NCI-H146 treated with DMSO at 0.1 percent for 48 hours (cell line): Measurements from ENCODE around the gene CAP1.
"Not testable (repeated sequence)": the region's sequence is repeated elsewhere in the genome, so short reads cannot be mapped to it uniquely, and the experiment has no call there.

Experiments
- DNase-seq: peaks from one replicate; lab custom pipeline; 2025; ENCODE audit not compliant: unreplicated experiment; lab: John Stamatoyannopoulos, UW

The CAP1 gene

DNA sequence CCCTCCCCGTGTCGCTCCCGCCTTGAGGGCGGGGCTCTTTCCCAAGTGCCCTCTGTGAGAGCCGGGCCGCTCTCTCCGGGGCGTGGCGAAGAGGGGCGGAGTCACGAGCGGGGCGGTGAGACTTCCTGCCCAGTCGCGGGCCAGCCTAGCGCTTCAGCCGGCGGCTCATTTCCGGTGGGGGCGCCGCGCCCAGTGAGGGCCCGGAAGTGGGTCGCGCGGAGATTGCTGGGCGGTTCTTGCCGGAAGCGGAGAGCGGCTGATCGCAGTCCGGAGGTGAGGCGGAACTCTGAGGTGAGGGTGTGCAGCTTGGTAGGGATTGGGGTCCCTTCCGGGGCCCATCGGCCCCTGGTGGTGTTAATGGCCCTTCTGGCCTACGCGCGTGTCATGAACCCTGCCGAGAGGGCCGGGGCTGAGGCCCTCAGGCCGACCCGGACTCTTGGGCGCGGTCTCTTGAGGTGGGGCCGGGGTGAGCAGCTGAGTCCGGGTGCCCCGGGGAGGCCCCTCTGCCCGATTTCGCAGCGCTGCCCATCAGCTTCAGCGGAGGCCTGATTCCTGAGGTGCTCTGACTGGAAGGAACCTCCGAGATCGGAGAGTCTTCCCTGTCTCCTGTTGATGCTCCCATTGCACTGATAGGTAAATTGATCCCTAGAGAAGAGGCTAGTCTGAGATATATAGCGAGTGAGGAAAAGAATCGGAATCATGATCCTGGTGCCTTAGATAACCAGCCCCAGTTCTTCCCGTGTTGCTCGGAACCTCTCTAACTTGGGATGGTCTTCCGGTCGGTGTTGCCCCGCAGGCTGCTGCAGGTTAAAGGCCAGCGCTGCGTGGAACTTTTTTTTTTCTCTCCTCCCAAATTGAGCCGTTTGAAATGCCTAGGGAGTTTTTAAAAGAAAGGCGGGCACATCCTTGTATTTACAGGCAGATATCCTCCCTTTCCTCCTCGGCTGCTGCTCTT, at the start of gene CAP1:
Gene CAP1, plus strand, starts transcription at position 219 of the 955 bp plus-strand sequence. CDS start 18,618 bp downstream, outside the sequence.
- DNase-seq, result peak; percentile 83

- DNase-seq, result no peak
Measured at GRCh38 chr1:39992234-39992633, 48.3 kb upstream of the CAP1 start.

- no peak for DNase-seq
Measured at GRCh38 chr1:39992888-39993287, 47.6 kb upstream of the CAP1 start.

GRCh38 chr1:39995973-39996393, 44.5 kb upstream of the CAP1 start:
- DNase-seq, result no peak

GRCh38 chr1:39996396-39997004, 44.0 kb upstream of the CAP1 start:
- DNase-seq, result no peak

DNA sequence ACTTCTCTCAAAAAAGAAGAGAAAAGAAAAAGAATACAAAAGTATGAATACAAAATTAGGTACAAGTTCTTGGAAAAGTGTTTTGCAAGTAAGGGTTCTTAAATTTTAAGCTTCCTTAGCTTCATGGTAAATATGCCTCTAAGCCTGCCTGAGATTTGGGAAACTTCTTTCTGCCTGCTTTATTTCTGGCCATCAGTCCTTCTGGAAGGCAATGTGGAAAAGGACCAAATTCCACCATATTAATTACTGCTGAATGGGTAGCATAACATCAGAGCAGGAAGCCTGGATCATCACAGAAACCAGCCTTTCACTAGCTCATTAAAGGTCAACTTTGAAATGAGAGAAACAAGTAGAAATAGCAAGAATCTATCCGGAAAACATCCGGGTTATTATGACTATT, 39.1 kb upstream of the CAP1 start:
- no peak for DNase-seq

DNA sequence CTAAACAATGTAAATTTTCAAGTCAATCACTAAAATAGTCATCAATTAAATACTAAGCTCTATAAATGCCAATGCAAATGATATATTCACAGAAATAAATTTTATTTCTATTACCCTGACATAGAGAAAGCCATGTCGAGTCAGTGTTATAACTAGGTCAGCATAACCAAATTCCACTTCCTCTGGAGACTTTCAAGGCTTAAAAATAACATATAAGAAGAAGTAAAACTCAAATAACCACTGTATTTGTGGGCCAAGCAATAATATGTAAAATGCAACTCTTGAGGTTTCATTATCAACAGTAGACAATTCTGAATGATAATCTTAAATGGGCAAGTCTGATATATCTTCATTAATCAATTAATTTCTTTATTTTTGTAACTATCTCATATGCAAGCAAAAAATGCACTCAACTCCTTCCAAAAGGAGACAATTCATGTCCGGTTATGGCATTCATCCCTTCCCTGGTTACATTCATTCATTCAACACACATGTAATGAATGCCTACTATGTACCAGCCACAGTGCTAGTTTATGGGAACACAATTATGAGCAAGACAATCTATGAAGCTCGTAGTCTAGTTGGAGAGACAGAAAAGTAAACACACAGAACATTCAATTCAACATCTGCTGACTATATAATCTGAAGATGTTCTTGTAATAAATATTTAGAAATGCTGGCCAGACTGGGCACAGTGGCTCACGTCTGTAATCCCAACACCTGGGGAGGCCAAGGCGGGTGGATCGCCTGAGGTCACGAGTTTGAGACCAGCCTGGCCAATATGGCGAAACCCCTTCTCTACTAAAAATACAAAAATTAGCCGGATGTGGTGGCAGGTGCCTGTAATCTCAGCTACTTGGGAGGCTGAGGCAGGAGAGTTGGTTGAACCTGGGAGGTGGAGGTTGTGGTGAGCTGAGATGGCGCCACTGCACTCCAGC, 37.1 kb upstream of the CAP1 start:
- no peak for DNase-seq

- DNase-seq, result no peak
Measured at GRCh38 chr1:40004857-40005256, 35.7 kb upstream of the CAP1 start.

GRCh38 chr1:40007481-40008034, 33.0 kb upstream of the CAP1 start:
- DNase-seq, result not testable (repeated sequence)

DNA sequence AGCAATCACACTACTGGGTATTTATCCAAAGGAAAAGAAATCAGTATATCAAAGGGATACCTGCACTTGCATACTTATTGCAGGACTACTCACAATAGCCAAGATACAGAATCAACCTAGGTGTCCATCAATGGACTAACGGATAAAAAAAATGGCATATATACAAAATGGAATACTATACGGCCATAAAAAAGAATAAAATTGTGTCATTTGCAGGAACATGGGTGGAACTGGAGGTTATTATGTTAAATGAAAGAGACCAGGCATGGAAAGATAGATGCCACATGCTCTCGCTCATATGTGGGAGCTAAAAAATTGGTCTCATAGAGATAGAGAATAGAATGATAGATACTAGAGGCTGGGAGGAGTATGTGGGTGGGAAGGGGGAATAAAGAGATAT, 29.3 kb upstream of the CAP1 start:
- no peak for DNase-seq

- no peak for DNase-seq
Measured at GRCh38 chr1:40014253-40014706, 26.2 kb upstream of the CAP1 start.

- DNase-seq, result no peak
Measured at GRCh38 chr1:40014812-40015594, 25.5 kb upstream of the CAP1 start.

GRCh38 chr1:40017951-40018575, 22.5 kb upstream of the CAP1 start:
- DNase-seq, result no peak

DNA sequence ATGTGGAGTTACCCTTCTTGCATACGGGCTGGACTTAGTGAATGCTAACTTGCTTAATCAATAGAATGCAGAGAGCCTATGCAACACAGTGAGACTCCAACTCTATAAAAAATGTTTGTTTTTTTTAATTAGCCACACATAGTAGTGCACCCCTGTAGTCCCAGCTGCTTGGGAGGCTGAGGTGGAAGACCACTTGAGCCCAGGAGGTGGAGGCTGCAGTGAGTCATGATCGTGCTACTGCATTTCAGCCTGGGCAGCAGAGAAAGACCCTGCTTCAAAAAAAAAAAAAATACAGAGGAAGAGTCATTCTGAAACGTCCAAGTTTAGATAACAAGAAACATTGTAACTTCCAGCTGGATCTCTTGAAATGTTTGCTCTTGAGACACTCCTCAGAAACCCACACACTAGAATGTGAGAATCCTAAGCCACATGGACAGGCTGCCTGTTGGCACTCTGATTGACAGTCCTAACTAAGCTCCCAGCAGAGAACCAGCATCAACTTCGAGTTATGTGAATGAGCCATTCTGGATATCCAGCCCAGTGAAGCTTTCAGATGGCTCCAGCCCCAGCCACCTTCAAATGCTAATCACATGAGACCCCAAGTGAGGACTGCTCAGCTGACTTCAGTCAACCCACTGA, 20.0 kb upstream of the CAP1 start:
- DNase-seq, result no peak

GRCh38 chr1:40023379-40023944, 17.1 kb upstream of the CAP1 start:
- no peak for DNase-seq

DNA sequence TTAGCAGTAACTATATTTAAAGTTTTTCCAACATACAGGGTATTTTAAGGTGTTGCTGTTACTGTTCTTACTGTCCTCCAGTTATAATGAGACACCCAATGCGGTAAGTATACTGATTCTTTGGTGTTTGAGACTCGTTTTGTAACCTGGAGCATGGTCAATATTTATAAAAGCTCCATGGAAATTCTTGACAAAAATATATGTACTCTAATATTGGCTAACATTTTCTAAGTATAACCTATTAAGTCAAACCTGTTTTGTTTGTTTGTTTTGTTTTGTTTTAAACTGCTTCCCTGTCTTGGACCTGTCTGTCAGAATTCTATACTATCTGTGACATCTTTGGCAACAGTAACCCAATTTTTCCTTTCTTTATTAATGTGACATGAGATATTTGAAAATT, 15.9 kb upstream of the CAP1 start:
- DNase-seq, result no peak

- DNase-seq, result no peak
Measured at GRCh38 chr1:40027647-40028046, 12.9 kb upstream of the CAP1 start.

DNA sequence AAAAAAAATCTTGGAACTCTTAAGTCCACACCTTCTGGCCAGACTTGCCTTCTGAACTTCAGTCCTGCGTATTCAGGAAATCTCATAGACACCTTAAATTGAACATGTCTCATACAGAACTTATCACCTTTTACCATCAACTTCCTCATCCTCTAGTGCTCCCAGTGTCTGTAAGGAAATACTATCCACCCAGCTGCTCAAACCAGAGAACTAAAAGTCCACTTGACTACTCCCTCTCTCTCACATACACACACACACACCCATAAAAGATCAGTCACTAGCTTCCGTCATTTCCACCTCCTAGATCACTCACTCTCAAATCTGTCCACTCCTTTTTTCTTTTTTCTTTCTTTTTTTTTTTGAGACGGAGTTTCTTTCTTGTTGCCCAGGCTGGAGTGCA, 10.9 kb upstream of the CAP1 start:
- DNase-seq, result no peak
